Stomach (tissue), 4 donors: ENCODE measurements around the gene CDC6.

Experiments used
- POLR2A ChIP-seq, 4 donors: fragments of 450-650 bp; IDR thresholded peaks; one replicate each; pipeline ENCODE4 v1.6.1; 2016; ENCODE audit warnings: antibody characterized with exemption in 4 of 4, control low read depth in 2 of 4, mild to moderate bottlenecking in 1 of 4, moderate library complexity in 1 of 4
- TF ChIP-seq, protein P1 (sequence below), 7 experiments: fragments of 450-650 bp in 4 of 7; fragments of 200-600 bp in 3 of 7; sonication (generic) in 3 of 7; IDR thresholded peaks; one replicate each; pipeline ENCODE4 v1.5.1; 2016 to 2019; ENCODE audit warnings: antibody characterized with exemption in 7 of 7, control low read depth in 2 of 7, mild to moderate bottlenecking in 1 of 7

DNA sequence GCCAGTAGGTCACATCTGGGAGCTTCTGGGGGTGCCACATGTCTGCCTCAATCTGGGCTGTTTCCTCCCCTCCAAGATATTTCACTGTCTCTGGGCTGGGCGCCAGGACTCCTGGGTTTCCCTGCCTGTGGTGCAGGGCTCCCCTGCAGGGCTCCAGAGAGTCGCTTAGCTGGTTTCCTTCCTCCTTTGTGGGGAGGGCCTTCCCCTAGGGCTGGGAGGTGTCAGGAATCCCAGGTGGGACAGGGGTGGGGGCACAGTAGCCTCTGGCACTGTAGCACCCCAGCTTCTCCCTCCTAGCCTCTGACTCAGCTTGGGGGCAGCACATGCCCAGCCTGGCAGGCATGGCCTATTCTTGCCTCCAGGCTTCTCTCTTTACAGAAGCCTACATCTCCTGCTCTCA is 23.9 kb downstream of the CDC6 start:
- TF ChIP-seq, protein P1, sequence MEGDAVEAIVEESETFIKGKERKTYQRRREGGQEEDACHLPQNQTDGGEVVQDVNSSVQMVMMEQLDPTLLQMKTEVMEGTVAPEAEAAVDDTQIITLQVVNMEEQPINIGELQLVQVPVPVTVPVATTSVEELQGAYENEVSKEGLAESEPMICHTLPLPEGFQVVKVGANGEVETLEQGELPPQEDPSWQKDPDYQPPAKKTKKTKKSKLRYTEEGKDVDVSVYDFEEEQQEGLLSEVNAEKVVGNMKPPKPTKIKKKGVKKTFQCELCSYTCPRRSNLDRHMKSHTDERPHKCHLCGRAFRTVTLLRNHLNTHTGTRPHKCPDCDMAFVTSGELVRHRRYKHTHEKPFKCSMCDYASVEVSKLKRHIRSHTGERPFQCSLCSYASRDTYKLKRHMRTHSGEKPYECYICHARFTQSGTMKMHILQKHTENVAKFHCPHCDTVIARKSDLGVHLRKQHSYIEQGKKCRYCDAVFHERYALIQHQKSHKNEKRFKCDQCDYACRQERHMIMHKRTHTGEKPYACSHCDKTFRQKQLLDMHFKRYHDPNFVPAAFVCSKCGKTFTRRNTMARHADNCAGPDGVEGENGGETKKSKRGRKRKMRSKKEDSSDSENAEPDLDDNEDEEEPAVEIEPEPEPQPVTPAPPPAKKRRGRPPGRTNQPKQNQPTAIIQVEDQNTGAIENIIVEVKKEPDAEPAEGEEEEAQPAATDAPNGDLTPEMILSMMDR (IDR thresholded peaks at IDR 0.05): no peak
- no peak for TF ChIP-seq POLR2A (IDR thresholded peaks at IDR 0.05)
